Lower leg skin (tissue), 4 donors: ENCODE results near the gene EZR. TPM values are rescaled to one million over a fixed set of nuclear protein-coding genes. Genes with fewer than 3 reads are reported as not detected.
"Not testable (repeated sequence)": the region's sequence is repeated elsewhere in the genome, so short reads cannot be mapped to it uniquely, and the experiment has no call there.

ENCODE experiments used
- DNase-seq, 2 donors: peaks; one replicate each; pipeline ENCODE4 v3.0.0-alpha.2; 2019; ENCODE audit warnings: low spot score in 2 of 2
- H3K4me3 ChIP-seq: fragments of 200-600 bp; sonication (generic); 2 replicates; pipeline ENCODE4 v1.5.1; 2017; ENCODE audit warnings: mild to moderate bottlenecking, low read depth; ENCODE audit not compliant: poor library complexity, severe bottlenecking
- POLR2A ChIP-seq, 2 donors: fragments of 450-650 bp; IDR thresholded peaks; one replicate each; pipeline ENCODE4 v1.6.1; 2016 to 2017; ENCODE audit warnings: antibody characterized with exemption in 2 of 2, mild to moderate bottlenecking in 1 of 2, moderate library complexity in 1 of 2
- WGBS, 2 donors: methylation state at CpG; one replicate each; pipeline ENCODE4 v1.1.5; 2018; 5-methylcytosine and 5-hydroxymethylcytosine counted together
- intact Hi-C: fragments of 100-400 bp; cut with DNase I; formaldehyde crosslinking; loops from one replicate; pipeline ENCODE4 v1.15.0; 2023; ENCODE audit warnings: low total_unique reads
- total RNA-seq, 4 donors: library from RNA; depleted of rRNA; stranded (reverse); fragments of >200 nt; gene quantifications; one replicate each; pipeline ENCODE4 v1.1.0, GENCODE V29; 2016
- TF ChIP-seq, protein P1 (sequence below), 3 donors: fragments of 450-650 bp; IDR thresholded peaks; one replicate each; pipeline ENCODE4 v1.5.1; 2016; ENCODE audit warnings: antibody characterized with exemption in 3 of 3, mild to moderate bottlenecking in 3 of 3, moderate library complexity in 2 of 3

EZR gene
- total RNA-seq, 4 donors from 2014 or later = 200 to 235 (median 212) TPM

DNA sequence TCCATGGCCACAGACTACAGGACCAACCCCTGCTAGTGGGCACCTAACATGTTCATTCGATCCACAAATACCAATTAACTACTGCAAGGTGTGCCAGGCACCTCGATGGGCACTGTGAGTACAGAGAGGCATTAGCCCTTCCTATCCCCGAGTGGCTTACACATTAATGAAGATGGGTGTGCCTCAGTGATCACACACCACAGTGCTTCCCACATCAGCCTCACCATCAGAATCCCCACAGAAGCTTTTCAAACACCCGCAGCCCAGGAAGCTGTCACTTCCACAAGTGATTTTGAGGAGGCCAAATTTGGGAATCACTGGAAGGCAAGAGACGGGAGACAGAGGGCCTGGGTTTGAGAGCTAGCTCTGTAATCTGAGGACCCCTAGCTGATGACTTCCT, 23.7 kb downstream of the EZR start:
- WGBS, 2 donors = 74 to 85% methylated on average over 5 of the region's 5 CpGs
- peak in 1 of 2 donors; percentile 58 for DNase-seq
- intact Hi-C loops = loop anchor here (10.0 kb wide), 1 partner anchor 81 kb away; no protein-coding TSS in a partner anchor
- no peak overlapping the region for H3K4me3 ChIP-seq
- TF ChIP-seq POLR2A (IDR thresholded peaks at IDR 0.05) = no peak
- TF ChIP-seq, protein P1, sequence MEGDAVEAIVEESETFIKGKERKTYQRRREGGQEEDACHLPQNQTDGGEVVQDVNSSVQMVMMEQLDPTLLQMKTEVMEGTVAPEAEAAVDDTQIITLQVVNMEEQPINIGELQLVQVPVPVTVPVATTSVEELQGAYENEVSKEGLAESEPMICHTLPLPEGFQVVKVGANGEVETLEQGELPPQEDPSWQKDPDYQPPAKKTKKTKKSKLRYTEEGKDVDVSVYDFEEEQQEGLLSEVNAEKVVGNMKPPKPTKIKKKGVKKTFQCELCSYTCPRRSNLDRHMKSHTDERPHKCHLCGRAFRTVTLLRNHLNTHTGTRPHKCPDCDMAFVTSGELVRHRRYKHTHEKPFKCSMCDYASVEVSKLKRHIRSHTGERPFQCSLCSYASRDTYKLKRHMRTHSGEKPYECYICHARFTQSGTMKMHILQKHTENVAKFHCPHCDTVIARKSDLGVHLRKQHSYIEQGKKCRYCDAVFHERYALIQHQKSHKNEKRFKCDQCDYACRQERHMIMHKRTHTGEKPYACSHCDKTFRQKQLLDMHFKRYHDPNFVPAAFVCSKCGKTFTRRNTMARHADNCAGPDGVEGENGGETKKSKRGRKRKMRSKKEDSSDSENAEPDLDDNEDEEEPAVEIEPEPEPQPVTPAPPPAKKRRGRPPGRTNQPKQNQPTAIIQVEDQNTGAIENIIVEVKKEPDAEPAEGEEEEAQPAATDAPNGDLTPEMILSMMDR (IDR thresholded peaks at IDR 0.05) = no peak

DNA sequence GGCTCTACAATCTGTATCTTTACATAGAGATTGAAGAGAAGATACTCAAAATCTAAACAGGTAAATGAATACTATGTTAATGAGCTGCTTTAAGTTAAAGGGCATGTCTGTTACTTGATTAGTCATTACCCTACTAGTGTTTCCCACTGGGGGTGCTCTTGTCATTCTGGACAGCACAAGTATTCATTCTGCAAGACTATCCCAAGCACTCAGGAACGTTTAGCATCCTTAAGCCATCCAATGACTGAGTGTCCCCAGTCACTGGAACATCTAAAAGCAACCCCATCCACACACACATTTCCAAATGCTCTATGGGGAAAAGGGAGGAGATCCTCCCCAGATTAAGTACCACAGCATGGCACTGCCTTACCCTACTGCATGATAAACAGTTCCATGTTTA, 25.7 kb downstream of the EZR start:
- peak in 1 of 2 donors; percentile 6 for DNase-seq
- 17 to 28% methylated on average over 1 of the region's 1 CpG for WGBS, 2 donors
- TF ChIP-seq POLR2A (IDR thresholded peaks at IDR 0.05) = no peak
- TF ChIP-seq, protein P1 (IDR thresholded peaks at IDR 0.05) = no peak
- H3K4me3 ChIP-seq = no peak overlapping the region
- intact Hi-C loops = loop anchor here (10.0 kb wide), 1 partner anchor 79 kb away; no protein-coding TSS in a partner anchor

DNA sequence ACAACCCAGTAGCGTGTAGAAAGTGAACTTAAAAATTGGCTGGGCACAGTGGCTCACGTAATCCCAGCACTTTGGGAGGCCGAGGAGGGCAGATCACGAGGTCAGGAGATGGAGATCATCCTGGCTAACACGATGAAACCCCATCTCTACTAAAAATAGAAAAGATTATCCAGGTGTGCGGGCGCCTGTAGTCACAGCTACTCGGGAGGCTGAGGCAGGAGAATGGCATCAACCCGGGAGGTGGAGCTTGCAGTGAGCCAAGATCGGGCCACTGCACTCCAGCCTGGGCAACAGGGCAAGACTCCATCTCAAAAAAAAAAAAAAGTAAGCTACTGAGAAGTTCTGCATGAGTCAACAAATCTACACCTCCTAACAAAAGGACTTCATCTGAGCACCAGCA, 26.7 kb downstream of the EZR start:
- DNase-seq = peak in 1 of 2 donors; percentile 14
- not testable (repeated sequence) for H3K4me3 ChIP-seq
- intact Hi-C loops = loop anchor here (10.0 kb wide), 1 partner anchor 78 kb away; no protein-coding TSS in a partner anchor
- 84 to 85% methylated on average over 10 of the region's 10 CpGs for WGBS, 2 donors

DNA sequence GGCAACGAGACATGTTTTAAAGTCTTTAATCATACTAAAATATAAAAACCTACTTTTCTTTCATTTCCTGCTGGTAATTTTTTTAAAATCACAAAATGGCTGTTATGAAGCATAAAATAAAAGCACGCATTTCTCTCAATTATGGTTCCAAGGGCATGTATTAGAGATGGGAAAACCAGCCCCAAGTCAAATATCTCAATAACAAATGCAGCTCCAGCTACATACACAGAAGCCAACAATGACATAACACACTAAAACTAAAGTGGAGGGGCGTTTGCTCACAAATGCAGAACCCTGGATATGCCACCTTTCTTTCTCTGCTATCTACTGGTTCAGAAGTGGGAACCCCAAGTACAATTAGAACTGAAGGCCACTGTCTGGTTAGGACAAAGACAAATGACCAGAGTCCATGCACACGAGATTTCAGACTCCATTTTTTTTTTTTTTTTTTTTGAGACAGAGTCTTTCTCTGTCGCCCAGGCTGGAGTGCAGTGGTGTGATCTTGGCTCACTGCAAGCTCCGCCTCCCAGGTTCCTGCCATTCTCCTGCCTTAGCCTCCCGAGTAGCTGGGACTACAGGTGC, 27.8 kb downstream of the EZR start:
- no peak overlapping the region for H3K4me3 ChIP-seq
- WGBS, 2 donors = 67 to 74% methylated on average over 7 of the region's 7 CpGs
- no peak for DNase-seq
- intact Hi-C loops = loop anchor here (10.0 kb wide), 1 partner anchor 77 kb away; no protein-coding TSS in a partner anchor
- TF ChIP-seq, protein P1 (IDR thresholded peaks at IDR 0.05) = no peak

DNA sequence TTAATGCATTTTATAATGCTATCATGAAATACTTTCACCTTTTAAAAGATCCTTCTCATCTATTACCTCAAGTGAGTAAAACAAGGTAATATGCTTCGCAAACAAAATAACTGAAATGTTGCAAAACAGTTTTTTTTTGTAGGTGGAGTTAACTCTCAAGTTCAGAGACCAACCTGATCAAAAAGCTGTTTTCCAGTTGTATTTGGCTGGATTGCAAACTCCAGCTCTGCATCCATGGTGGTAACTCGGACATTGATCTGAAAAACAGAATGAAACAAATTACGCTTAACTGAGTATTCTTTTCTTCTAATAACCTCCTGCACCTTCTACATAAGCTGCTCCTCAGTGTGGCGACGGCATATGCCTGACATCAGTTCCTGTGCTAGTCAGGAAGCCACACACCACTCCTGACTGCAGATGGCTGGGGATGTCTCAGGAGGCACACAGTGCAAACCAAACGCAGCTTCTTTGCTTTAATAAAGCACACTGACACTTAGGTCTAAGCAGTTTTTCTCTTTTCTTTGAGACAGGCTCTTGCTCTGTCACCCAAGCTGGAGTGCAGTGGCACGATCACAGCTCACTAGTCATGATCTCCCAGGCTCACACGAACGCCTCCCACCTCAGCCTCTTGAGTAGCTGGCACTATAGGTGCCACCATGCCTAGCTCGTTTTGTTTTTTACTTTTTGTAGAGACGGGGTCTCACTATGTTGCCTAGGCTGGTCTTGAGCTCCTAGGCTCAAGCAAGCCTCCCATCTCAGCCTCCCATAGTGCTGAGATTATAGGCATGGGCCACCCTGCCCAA, 29.9 kb downstream of the EZR start:
- intact Hi-C loops = no loop called here
- TF ChIP-seq, protein P1 (IDR thresholded peaks at IDR 0.05) = no peak
- no peak for TF ChIP-seq POLR2A (IDR thresholded peaks at IDR 0.05)
- DNase-seq = peak in 1 of 2 donors; percentile 59
- H3K4me3 ChIP-seq = no peak overlapping the region
- WGBS, 2 donors = 82 to 83% methylated on average over 11 of the region's 11 CpGs

DNA sequence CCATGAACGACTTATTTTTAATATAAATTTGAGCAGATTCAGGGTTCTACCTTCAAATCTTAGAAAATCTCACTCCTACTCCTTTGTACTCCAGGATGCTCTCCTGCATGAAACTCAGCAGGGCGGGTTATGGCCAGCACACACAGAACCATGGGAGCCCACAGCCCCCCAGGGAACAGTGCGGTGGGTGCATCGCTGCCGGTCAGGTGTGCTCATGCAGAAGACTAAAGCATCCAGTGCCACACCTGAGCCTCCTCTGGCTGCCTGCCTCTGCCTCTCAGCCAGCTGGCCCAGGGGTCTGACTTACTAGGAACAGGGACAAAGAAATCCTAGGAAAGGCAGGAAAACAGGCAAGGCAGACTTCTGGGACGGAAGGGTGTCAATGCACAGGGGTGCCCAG, 31.8 kb downstream of the EZR start:
- peak in 1 of 2 donors; percentile 79 for DNase-seq
- H3K4me3 ChIP-seq = no peak overlapping the region
- intact Hi-C loops = no loop called here
- WGBS, 2 donors = 60 to 75% methylated on average over 5 to 6 of the region's 6 CpGs
- TF ChIP-seq, protein P1 (IDR thresholded peaks at IDR 0.05) = no peak
- TF ChIP-seq POLR2A (IDR thresholded peaks at IDR 0.05) = no peak
